Measurements from ENCODE around the gene TRIM9.

Gene TRIM9

GRCh38 chr14:51068268-51068667 lies 26.6 kb downstream of the TRIM9 start (continued):
- TF ChIP-seq, protein P1, sequence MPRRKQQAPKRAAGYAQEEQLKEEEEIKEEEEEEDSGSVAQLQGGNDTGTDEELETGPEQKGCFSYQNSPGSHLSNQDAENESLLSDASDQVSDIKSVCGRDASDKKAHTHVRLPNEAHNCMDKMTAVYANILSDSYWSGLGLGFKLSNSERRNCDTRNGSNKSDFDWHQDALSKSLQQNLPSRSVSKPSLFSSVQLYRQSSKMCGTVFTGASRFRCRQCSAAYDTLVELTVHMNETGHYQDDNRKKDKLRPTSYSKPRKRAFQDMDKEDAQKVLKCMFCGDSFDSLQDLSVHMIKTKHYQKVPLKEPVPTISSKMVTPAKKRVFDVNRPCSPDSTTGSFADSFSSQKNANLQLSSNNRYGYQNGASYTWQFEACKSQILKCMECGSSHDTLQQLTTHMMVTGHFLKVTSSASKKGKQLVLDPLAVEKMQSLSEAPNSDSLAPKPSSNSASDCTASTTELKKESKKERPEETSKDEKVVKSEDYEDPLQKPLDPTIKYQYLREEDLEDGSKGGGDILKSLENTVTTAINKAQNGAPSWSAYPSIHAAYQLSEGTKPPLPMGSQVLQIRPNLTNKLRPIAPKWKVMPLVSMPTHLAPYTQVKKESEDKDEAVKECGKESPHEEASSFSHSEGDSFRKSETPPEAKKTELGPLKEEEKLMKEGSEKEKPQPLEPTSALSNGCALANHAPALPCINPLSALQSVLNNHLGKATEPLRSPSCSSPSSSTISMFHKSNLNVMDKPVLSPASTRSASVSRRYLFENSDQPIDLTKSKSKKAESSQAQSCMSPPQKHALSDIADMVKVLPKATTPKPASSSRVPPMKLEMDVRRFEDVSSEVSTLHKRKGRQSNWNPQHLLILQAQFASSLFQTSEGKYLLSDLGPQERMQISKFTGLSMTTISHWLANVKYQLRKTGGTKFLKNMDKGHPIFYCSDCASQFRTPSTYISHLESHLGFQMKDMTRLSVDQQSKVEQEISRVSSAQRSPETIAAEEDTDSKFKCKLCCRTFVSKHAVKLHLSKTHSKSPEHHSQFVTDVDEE (CRISPR knock-in tag; IDR thresholded peaks at IDR 0.05) = no peak

- TF ChIP-seq ZNF565 (CRISPR knock-in tag; conservative IDR thresholded peaks at IDR 0.05; ENCODE audit: low read depth) (no peak), ZC3H10 (CRISPR knock-in tag; IDR thresholded peaks at IDR 0.05) (no peak), RARB (CRISPR knock-in tag; IDR thresholded peaks at IDR 0.05) (no peak), TOX (CRISPR knock-in tag; IDR thresholded peaks at IDR 0.05; ENCODE audit: borderline replicate concordance) (no peak), ARNTL (CRISPR knock-in tag; IDR thresholded peaks at IDR 0.05; ENCODE audit: borderline replicate concordance, low read depth) (no peak), PPARA (CRISPR knock-in tag; IDR thresholded peaks at IDR 0.05; ENCODE audit: borderline replicate concordance) (no peak), GLIS3 (CRISPR knock-in tag; IDR thresholded peaks at IDR 0.05) (no peak), CSDC2 (CRISPR knock-in tag; IDR thresholded peaks at IDR 0.05) (no peak), ISL1 (CRISPR knock-in tag; IDR thresholded peaks at IDR 0.05) (no peak), ZFP30 (CRISPR knock-in tag; IDR thresholded peaks at IDR 0.05) (no peak), CREB5 (CRISPR knock-in tag; IDR thresholded peaks at IDR 0.05; ENCODE audit: low read depth) (no peak), BACH2 (CRISPR knock-in tag; IDR thresholded peaks at IDR 0.05; ENCODE audit: borderline replicate concordance) (no peak), CSRNP3 (CRISPR knock-in tag; IDR thresholded peaks at IDR 0.05) (no peak), OSR1 (CRISPR knock-in tag; IDR thresholded peaks at IDR 0.05) (no peak), ESRRG (CRISPR knock-in tag; IDR thresholded peaks at IDR 0.05) (no peak)
- TF ChIP-seq, protein P1 (CRISPR knock-in tag; IDR thresholded peaks at IDR 0.05) = no peak
- TF ChIP-seq, protein P2, sequence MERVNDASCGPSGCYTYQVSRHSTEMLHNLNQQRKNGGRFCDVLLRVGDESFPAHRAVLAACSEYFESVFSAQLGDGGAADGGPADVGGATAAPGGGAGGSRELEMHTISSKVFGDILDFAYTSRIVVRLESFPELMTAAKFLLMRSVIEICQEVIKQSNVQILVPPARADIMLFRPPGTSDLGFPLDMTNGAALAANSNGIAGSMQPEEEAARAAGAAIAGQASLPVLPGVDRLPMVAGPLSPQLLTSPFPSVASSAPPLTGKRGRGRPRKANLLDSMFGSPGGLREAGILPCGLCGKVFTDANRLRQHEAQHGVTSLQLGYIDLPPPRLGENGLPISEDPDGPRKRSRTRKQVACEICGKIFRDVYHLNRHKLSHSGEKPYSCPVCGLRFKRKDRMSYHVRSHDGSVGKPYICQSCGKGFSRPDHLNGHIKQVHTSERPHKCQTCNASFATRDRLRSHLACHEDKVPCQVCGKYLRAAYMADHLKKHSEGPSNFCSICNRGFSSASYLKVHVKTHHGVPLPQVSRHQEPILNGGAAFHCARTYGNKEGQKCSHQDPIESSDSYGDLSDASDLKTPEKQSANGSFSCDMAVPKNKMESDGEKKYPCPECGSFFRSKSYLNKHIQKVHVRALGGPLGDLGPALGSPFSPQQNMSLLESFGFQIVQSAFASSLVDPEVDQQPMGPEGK (CRISPR knock-in tag; IDR thresholded peaks at IDR 0.05; ENCODE audit: borderline replicate concordance) = no peak
- no peak for ATAC-seq
Observed at GRCh38 chr14:51067295-51067694, 27.6 kb downstream of the TRIM9 start.

GRCh38 chr14:51066576-51066975 lies 28.3 kb downstream of the TRIM9 start:
- no peak for ATAC-seq
- no peak for TF ChIP-seq ISL1 (CRISPR knock-in tag; IDR thresholded peaks at IDR 0.05)
- TF ChIP-seq CSRNP3 (CRISPR knock-in tag; IDR thresholded peaks at IDR 0.05) = no peak
- TF ChIP-seq ESRRG (CRISPR knock-in tag; IDR thresholded peaks at IDR 0.05) = no peak
- TF ChIP-seq, protein P2 (CRISPR knock-in tag; IDR thresholded peaks at IDR 0.05; ENCODE audit: borderline replicate concordance) = no peak
- TF ChIP-seq GLIS3 (CRISPR knock-in tag; IDR thresholded peaks at IDR 0.05) = no peak
- no peak for TF ChIP-seq ZFP30 (CRISPR knock-in tag; IDR thresholded peaks at IDR 0.05)
- TF ChIP-seq TOX (CRISPR knock-in tag; IDR thresholded peaks at IDR 0.05; ENCODE audit: borderline replicate concordance) = no peak
- TF ChIP-seq SNAI2 (CRISPR knock-in tag; IDR thresholded peaks at IDR 0.05) = no peak
- no peak for TF ChIP-seq ZC3H10 (CRISPR knock-in tag; IDR thresholded peaks at IDR 0.05)
- no peak for TF ChIP-seq CSDC2 (CRISPR knock-in tag; IDR thresholded peaks at IDR 0.05)
- no peak for TF ChIP-seq RARB (CRISPR knock-in tag; IDR thresholded peaks at IDR 0.05)
- TF ChIP-seq ZNF70 (CRISPR knock-in tag; IDR thresholded peaks at IDR 0.05) = no peak
- no peak for TF ChIP-seq CREB5 (CRISPR knock-in tag; IDR thresholded peaks at IDR 0.05; ENCODE audit: low read depth)
- TF ChIP-seq ZNF565 (CRISPR knock-in tag; conservative IDR thresholded peaks at IDR 0.05; ENCODE audit: low read depth) = no peak
